Measurements from ENCODE around the gene ZCWPW1. TPM values are rescaled to one million over a fixed set of nuclear protein-coding genes. Genes with fewer than 3 reads are reported as not detected.
"Not testable (repeated sequence)": the region's sequence is repeated elsewhere in the genome, so short reads cannot be mapped to it uniquely, and the experiment has no call there.

The ZCWPW1 gene
- total RNA-seq, 1 experiment from 2014 or later, result 4.2 TPM

DNA sequence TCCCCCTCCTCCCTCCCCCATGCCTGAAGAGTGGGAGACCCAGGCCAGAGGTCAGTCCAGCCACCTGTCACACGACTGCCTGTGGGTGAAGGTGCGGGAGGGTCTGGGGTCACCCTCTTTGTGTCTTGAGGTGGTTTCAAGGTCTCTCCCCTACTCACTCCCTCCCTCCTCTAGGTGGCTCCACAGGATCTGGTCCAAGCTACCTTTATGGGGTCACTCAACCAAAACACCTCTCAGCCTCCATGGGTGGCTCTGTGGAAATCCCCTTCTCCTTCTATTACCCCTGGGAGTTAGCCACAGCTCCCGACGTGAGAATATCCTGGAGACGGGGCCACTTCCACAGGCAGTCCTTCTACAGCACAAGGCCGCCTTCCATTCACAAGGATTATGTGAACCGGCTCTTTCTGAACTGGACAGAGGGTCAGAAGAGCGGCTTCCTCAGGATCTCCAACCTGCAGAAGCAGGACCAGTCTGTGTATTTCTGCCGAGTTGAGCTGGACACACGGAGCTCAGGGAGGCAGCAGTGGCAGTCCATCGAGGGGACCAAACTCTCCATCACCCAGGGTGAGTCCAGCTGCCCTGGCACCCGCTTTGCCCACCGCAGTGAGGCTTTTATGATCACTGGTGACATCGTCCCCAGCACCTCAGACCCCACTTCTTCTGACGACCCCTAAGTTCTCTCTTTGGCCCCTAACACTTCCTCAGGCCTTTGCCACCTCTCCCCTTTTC lies 54.5 kb downstream of the ZCWPW1 start:
- not testable (repeated sequence) for DNase-seq (ENCODE audit: low read depth)

DNA sequence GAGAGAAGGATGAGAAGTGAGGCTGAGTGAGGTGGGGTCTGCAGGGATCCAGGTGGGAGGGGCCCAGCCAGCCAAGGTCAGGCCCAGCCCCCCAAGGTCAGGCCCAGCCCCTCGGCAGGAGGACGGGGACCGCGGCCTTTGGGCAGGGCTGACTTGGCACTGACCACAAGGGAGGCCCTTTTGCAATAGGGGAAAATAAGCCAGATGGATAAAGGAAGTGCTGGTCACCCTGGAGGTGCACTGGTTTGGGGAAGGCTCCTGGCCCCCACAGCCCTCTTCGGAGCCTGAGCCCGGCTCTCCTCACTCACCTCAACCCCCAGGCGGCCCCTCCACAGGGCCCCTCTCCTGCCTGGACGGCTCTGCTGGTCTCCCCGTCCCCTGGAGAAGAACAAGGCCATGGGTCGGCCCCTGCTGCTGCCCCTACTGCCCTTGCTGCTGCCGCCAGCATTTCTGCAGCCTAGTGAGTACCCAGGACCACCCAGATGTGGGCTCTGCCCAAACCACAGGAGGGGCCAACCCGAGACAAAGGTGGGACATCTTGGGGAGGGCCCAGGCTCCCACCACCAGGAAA lies 55.2 kb downstream of the ZCWPW1 start, which contains the start of gene PILRA:
PILRA (plus strand) TSS at position 227 of the 571 bp plus-strand sequence; CDS start at position 397, 170 bp downstream.
- DNase-seq (ENCODE audit: low read depth), result no peak

DNA sequence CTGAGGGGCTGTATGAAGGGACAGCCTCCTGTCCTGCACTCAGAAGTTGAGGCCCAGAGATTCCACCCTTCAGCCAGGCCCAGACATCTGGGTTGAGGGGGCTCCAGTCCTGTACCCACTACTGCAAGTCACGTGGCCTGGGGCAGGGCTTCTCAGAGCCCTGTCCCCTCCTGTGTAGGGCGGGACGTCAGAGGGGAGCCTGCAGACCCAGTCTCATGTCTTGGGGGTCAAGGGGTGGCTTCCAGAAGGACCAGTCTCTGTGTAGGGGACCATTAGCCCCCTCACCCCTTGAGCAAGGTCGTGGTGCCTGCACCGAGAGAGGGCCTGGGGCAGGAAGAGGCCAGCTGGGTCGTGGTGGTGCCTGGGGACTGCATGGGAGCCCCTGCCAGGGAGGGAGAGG lies 55.8 kb downstream of the ZCWPW1 start:
- DNase-seq (ENCODE audit: low read depth), result no peak

DNA sequence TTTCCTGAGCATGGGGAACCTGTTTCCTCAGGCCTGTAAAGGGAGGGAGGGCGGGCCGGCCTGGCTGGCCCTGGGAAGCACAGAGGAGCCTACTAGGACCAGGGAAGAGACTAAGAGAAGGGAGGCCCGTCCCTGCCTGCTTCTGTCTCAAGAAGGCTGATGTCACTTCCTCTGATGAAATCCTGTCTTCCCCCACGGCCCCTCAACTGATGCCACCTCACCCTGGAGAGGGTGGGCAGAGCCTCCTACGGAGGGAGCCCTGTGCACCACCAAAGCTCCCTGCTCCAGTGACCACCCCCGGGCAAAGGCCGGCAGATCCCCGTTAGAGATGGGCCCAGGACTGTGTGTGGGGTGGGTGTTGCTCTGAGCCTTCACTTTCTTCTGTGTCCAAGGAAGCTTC lies 56.2 kb downstream of the ZCWPW1 start:
- no peak for DNase-seq (ENCODE audit: low read depth)

DNA sequence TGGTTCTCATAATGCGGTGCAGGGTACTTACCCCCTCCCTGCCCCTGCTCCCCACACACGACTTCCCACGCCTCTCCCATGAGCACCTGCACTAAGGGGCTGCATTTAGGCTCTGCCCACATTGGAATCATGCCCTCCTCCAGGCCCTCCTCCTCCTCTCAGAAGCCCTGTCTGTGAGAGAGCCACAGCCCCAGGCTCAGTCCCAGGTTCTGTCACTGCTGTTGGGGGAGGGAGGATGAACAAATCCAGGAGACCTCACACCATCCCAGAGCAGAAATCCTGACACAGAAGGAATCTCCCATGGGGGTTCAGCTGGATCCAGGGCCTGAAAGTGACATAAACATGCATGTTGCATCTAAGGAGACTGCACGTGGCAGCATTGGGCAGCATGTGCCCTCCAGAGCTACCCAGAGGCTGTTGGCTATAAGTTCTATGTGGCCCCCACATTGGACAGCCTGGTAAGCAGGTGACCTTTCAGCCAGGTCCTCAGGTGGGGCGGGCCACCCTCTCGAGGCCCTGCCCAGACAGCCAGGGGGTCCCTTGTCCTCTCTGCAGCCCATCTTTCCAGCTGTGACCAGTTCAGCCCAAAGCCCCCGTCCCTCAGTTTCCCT lies 56.8 kb downstream of the ZCWPW1 start:
- DNase-seq (ENCODE audit: low read depth), result no peak

DNA sequence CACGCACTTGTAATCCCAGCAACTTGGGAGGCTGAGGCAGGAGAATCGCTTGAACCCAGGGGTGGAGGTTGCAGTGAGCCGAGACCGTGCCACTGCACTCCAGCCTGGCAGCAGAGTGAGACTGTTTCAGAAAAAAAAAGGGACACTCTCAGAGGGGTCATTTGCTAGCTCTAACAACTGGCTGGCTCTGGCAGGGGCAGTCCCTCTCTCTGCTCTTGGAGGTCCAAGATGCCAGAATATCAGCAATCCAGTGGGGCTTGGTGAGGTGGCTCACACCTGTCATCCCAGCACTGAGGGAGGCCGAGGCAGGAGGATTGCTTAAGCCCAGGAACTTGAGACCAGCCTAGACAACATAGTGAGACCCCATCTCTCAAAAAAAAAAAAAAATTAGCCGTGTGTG lies 57.8 kb downstream of the ZCWPW1 start:
- no peak for DNase-seq (ENCODE audit: low read depth)

DNA sequence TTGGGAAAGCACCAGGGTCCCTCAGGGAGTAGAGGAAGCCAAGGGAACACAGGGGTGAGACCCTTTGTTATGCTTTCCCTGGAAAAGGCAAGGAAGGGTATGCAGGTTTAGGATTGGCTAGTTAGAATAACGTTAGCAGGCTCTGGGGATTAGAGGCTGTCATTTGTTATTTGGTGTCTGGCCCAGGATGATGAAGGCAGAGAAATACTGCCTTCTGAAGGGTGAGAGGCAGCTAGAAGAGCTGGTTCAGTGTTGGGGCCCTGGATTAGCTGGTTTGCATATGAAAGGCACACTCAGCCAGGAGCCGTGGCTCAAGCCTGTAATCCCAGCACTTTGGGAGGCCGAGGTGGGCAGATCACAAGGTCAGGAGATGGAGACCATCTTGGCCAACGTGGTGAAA lies 58.2 kb downstream of the ZCWPW1 start:
- DNase-seq (ENCODE audit: low read depth), result no peak

DNA sequence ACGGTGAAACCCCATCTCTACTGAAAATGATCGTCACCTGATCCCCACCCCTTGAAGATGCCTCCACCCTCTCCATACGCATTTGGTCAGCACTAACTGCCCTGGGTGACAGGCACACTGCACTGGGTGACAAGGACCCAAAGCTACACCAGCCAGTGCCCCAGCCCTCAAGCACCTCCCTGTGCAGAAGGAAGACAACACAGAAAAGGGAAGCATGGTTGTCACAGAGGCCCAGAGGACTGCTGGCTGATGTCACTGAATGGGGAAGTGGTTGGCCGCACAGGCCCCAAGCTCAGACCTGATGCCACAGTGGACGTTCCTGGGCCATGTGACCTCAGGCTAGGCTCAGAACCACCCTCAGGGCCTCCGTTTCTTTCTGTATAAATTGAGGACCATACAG lies 59.4 kb downstream of the ZCWPW1 start:
- no peak for DNase-seq (ENCODE audit: low read depth)

DNA sequence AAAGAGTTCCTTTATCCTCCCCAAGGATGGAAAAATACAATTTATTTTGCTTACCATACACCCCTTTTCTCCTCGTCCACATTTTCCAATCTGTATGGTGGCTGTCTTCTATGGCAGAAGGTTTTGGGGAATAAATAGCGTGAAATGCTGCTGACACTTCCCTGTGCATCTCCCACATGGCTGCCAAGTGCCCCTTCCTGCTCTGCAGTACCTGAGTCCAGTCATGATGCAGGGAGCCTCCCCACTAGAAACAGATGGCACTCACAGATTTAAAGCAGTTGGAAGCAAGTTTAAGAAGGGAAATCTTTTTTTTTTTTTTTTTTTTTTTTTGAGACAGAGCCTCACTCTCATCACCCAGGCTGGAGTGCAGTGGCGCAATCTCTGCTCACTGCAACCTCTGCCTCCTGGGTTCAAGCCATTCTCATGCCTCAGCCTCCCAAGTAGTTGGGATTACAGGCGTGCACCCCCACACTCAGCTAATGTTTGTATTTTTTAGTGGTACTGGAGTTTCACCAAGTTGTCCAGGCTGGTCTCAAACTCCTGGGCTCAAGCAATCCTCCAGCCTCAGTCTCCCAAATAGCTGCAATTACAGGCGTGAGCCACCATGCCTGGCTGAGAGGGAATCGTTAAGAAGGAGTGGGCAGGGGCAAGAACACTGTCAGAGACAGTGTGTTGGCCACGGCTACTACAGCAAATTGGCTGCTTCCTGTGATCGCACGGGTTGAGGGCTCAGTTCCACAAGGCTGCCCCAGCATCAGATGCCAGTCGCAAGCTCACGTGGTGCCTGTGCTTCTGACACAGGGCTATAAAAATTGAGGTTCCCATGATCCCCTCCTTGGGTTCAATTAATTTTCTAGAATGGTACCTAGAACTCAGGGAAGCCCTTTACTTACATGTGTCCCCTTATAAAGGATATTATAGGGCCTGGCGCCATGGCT lies 60.6 kb downstream of the ZCWPW1 start:
- no peak for DNase-seq (ENCODE audit: low read depth)

DNA sequence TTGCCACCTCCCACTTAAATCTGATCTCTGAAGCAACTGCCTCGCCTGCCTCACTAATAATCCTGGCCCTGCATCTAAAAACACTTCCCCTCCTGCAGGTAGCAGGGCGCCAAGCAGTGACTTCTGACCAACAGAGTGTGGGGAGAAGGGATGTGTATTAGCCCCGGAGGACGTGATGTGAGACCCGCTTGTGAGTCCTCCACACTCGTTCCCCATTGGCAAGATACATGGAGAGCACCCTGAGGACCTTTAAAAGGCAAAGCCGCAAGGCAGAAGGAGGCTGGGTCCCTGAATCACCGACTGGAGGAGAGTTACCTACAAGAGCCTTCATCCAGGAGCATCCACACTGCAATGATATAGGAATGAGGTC lies 61.3 kb downstream of the ZCWPW1 start:
- DNase-seq (ENCODE audit: low read depth), result no peak

DNA sequence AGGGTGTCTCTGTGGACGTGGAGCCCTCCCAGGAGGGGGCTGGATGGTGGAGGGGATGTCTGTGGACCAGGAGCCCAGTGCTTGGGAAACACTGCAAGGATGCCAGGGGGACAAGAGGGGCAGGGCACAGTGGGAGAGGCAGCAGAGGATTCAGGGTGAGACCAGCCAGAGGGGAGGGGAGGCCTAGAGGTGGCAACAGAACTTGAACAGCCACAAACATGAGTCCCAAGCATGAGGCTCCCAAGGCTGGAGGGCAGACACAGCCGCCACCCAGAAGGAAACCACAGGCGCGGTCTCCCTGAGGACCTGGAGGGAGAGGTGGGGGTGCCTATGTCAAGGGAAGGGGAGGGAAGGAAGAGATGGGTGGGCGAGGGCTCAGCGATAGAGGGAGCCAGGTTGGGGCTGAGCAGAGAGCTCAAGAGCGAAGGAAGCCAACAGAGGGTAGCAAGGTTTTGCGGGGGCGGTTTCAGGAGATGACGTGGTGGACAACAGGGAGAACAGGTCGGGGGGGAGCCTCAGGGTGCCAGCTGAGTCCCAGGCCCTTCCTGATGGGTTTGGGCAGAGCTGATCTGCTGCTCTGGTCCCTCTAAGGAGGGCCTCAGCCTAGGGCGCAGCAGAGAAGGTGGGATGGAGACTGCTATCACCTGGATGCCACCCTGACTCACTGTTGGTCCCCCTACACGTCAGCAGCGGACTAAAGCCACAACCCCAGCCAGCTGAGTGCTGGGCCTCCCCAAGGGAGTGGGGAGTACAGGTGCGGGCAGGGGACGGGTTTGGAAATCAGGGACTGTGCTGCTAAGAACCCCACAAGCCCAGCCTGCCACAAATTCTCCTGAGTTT lies 61.9 kb downstream of the ZCWPW1 start:
- DNase-seq (ENCODE audit: low read depth), result no peak

DNA sequence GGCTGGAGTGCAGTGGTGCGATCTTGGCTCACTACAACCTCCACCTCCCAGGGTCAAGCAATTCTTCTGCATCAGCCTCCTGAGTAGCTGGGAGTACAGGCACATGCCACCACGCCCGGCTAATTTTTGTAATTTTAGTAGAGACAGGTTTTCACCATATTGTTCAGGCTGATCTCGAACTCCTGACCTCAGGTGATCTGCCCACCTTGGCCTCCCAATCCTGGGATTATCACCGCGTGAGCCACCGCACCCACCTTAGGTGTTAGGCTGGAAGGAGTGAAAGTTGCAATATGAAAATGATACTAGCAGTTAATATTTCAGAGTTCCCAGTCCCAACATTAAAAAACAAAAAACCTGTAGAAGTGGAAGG lies 62.5 kb downstream of the ZCWPW1 start:
- not testable (repeated sequence) for DNase-seq (ENCODE audit: low read depth)

DNA sequence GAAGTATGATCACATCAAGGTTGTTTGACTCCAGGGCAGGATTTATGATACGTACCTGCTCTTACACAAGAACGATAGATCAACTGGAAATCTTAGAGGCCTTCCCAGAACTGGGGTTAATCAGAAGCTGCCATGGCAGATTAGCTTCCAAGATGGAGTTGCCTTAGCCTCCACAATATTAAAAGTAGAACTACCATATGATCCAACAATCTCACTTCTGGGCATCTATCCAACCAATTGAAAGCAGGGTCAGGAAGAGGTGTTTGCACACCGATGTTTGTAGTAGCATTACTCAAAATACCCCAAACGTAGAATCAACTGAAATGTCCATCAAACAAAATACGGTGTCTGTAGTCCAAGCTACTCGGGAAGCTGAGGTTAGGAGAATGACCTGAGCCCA lies 64.0 kb downstream of the ZCWPW1 start:
- no peak for DNase-seq (ENCODE audit: low read depth)

DNA sequence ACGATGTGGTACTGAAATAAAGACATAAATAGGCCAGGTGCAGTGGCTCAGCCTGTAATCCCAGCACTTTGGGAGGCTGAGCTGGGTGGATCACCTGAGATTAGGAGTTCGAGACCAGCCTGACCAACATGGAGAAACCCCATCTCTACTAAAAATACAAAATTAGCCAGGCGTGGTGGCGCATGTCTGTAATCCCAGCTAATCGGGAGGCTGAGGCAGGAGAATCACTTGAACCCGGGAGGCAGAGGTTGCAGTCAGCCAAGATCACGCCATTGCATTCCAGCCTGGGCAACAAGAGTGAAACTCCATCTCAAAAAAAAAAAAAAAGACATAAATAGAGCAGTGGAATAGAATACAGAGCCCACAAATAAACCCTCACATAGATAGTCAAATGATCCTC lies 64.7 kb downstream of the ZCWPW1 start:
- not testable (repeated sequence) for DNase-seq (ENCODE audit: low read depth)

DNA sequence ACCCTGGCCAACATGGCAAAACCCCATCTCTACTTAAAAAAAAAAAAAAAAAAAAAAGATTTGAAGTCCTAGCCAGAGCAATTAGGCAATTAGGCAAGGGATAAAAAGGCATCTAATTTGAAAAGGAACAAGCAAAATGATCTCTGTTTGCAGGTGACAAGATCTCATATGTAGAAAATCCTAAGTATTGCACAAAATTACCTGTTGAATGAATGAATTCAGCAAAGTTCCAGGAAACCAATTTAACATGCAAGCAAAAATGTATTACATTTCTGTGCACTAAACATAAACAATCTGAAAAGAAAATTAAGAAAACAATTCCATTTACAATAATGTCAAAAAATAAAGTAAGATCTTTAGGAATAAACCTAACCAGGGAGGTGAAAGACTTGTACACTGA lies 65.4 kb downstream of the ZCWPW1 start:
- DNase-seq (ENCODE audit: low read depth), result no peak

DNA sequence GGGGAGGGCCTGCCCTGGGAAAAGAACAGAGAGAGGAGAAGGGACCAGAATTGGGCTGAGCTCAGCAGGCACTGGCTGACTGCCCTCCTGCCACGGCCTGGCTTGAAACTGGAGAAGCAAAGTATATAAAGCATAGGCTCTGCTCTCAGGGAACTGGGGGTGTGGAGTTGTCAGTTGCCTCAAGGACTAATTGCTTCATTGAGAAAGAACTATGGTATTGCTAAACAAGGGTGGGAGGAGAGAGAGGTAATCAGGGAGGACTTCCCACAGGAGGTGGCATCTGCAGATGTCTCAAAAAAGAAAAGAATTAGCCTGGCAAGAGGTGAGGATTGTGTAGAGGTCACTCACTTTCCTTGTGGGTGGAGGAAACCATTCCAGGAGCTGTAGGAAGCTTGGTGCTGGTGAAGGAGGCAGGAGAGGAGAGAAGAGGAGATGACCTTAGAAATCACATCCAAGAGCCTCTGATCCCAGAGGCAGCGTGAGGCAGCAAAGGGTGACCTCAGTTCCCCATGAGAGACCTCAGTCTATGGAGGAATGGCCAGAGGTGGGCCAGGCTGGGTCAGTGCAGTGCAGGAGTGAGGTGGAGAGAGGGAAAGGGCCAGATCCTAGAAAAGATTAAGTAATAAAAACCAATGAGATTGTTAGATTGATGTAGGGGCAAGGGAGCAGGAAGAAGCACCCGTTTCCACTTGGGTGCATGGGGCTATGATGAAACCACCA lies 68.2 kb downstream of the ZCWPW1 start:
- DNase-seq (ENCODE audit: low read depth), result no peak

DNA sequence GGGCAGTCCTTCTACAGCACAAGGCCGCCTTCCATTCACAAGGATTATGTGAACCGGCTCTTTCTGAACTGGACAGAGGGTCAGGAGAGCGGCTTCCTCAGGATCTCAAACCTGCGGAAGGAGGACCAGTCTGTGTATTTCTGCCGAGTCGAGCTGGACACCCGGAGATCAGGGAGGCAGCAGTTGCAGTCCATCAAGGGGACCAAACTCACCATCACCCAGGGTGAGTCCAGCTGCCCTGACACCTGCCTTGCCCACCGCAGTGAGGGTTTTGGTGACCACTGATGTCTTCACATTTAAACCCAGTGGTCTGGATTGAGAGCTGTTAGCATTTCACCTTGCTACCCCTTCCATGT lies 69.7 kb downstream of the ZCWPW1 start:
- no peak for DNase-seq (ENCODE audit: low read depth)

DNA sequence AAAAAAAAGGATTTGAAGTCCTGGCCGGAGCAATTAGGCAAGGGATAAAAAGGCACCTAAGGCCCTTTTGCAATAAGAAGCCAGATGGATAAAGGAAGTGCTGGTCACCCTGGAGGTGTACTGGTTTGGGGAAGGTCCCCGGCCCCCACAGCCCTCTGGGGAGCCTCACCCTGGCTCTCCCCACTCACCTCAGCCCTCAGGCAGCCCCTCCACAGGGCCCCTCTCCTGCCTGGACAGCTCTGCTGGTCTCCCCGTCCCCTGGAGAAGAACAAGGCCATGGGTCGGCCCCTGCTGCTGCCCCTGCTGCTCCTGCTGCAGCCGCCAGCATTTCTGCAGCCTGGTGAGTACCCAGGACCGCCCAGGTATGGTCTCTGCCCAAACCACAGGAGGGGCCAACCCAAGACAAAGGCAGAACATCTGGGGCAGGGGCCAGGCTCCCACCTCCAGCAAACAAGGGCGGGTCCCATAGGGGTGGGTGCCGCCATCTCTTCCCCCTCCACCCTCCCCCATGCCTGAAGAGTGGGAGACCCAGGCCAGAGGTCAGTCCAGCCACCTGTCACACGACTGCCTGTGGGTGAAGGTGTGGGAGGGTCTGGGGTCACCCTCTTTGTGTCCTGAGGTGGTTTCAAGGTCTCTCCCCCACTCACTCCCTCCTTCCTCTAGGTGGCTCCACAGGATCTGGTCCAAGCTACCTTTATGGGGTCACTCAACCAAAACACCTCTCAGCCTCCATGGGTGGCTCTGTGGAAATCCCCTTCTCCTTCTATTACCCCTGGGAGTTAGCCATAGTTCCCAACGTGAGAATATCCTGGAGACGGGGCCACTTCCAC lies 70.3 kb downstream of the ZCWPW1 start, which contains the start of gene PILRB:
PILRB (plus strand) TSS at position 91 of the 830 bp plus-strand sequence; CDS start at position 277, 186 bp downstream.
- no peak for DNase-seq (ENCODE audit: low read depth)

DNA sequence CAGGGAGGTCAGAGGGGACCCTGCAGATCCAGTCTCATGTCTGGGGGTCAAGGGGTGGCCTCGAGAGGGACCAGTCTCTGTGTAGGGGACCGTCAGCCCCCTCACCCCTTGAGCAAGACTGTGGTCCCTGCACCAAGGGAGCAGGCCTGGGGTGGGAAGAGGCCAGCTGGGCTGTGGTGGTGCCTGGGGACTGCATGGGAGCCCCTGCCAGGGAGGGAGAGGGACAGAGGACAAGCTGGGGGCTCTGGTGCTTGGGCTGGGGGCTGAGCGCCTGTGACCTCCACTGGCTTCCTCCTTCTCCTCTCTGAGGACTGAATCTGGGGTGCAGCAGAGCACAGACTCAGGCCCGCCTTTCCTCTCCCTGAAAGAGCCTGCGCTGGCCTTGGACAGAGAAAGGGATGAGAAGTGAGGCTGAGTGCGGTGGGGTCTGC lies 71.4 kb downstream of the ZCWPW1 start:
- no peak for DNase-seq (ENCODE audit: low read depth)
